ENCODE data around the gene GCNA. TPM values are rescaled to one million over a fixed set of nuclear protein-coding genes. Genes with fewer than 3 reads are reported as not detected.
"Not testable (repeated sequence)": the region's sequence is repeated elsewhere in the genome, so short reads cannot be mapped to it uniquely, and the experiment has no call there.

Gene GCNA
- total RNA-seq, 1 experiment from 2014 or later, result 0.26 TPM

- peak overlapping the region; percentile 9; the same call in 1 of the 2 replicates for H3K27ac ChIP-seq
- H3K27me3 ChIP-seq, result no peaks in the 10 kb centered on the region
- no peaks in the 10 kb centered on the region for H3K9me3 ChIP-seq (replicated peaks)
- DNase-seq, result peak in 1 of 2 experiments; percentile 13
- no peak overlapping the region for H3K4me3 ChIP-seq
- peaks cover 16% of the 10 kb centered on the region for H3K4me1 ChIP-seq
- peaks cover 63% of the 10 kb centered on the region for H3K36me3 ChIP-seq
Measured at GRCh38 chrX:71543316-71543715, 34.9 kb upstream of the GCNA start.

- H3K36me3 ChIP-seq, result peaks cover 57% of the 10 kb centered on the region
- no peak overlapping the region for H3K4me3 ChIP-seq
- no peaks in the 10 kb centered on the region for H3K9me3 ChIP-seq (replicated peaks)
Measured at GRCh38 chrX:71545364-71545763, 32.9 kb upstream of the GCNA start.

GRCh38 chrX:71546879-71547278, 31.4 kb upstream of the GCNA start:
- peaks cover 13% of the 10 kb centered on the region for H3K4me1 ChIP-seq
- no peak for DNase-seq
- no peak overlapping the region for H3K27ac ChIP-seq
- peaks cover 60% of the 10 kb centered on the region for H3K36me3 ChIP-seq
- no peak overlapping the region for H3K4me3 ChIP-seq
- H3K9me3 ChIP-seq (replicated peaks), result no peaks in the 10 kb centered on the region
- no peaks in the 10 kb centered on the region for H3K27me3 ChIP-seq

More at GRCh38 chrX:71545364-71545763, 32.9 kb upstream of the GCNA start:
- H3K4me1 ChIP-seq, result peaks cover 14% of the 10 kb centered on the region
- no peak overlapping the region for H3K27ac ChIP-seq
- no peak for DNase-seq
- no peaks in the 10 kb centered on the region for H3K27me3 ChIP-seq

- H3K27me3 ChIP-seq, result no peaks in the 10 kb centered on the region
- peaks cover 60% of the 10 kb centered on the region for H3K36me3 ChIP-seq
- H3K9me3 ChIP-seq (replicated peaks), result no peaks in the 10 kb centered on the region
- no peak overlapping the region for H3K27ac ChIP-seq
- DNase-seq, result no peak
- no peak overlapping the region for H3K4me3 ChIP-seq
- H3K4me1 ChIP-seq, result peaks cover 8% of the 10 kb centered on the region
Measured at GRCh38 chrX:71547339-71547738, 30.9 kb upstream of the GCNA start.

GRCh38 chrX:71549986-71550385, 28.3 kb upstream of the GCNA start:
- Histone ChIP-seq H3K27ac (no peak overlapping the region), H3K9me3 (replicated peaks) (no peaks in the 10 kb centered on the region), H3K27me3 (no peaks in the 10 kb centered on the region), H3K36me3 (peaks cover 65% of the 10 kb centered on the region), H3K4me1 (no peaks in the 10 kb centered on the region), H3K4me3 (no peak overlapping the region)
- DNase-seq, result no peak

GRCh38 chrX:71550578-71550977, 27.7 kb upstream of the GCNA start:
- DNase-seq, result no peak
- Histone ChIP-seq H3K36me3 (peaks cover 67% of the 10 kb centered on the region), H3K4me1 (no peaks in the 10 kb centered on the region), H3K4me3 (no peak overlapping the region), H3K27ac (no peak overlapping the region), H3K27me3 (no peaks in the 10 kb centered on the region), H3K9me3 (replicated peaks) (no peaks in the 10 kb centered on the region)

DNA sequence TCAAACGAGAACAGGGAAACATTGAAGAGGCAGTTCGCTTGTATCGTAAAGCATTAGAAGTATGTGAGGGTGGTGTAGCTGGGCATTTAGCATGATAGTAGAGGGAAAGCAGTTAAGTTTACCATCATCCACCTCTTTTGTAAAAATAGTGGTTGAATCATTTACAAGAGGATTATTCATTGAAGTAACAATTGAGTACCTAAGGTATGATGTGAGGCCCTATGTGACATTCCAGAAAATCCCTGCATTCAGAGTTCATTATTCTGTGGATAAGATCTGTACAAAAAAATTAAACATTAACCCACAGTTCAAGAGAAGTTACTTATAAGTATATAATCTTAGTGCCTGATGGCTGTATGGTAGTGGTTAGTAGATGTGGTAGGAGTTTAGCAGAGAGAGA, 22.2 kb upstream of the GCNA start:
- H3K36me3 ChIP-seq, result peaks cover 71% of the 10 kb centered on the region
- no peak for DNase-seq
- H3K4me3 ChIP-seq, result no peak overlapping the region
- no peaks in the 10 kb centered on the region for H3K4me1 ChIP-seq
- H3K27me3 ChIP-seq, result no peaks in the 10 kb centered on the region
- H3K9me3 ChIP-seq (replicated peaks), result no peaks in the 10 kb centered on the region
- no peak overlapping the region for H3K27ac ChIP-seq

DNA sequence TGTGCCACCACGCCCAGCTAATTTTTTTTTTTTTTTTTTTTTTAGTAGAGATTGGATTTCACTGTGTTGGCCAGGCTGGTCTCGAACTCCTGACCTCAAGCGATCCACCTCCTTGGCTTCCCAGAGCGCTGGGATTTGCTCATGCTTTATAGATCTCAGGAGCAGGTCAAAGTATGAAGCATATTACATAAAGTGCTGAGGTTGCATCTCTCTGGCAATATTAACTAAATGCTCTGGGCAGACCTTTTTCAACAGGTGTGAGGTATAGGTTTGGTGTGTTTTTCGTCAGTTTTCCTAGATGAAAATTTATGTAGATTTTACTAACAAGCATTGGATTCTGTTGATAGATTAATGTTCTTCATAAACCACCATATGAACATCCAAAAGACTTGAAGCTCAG, 19.3 kb upstream of the GCNA start:
- H3K27ac ChIP-seq, result no peak overlapping the region

DNA sequence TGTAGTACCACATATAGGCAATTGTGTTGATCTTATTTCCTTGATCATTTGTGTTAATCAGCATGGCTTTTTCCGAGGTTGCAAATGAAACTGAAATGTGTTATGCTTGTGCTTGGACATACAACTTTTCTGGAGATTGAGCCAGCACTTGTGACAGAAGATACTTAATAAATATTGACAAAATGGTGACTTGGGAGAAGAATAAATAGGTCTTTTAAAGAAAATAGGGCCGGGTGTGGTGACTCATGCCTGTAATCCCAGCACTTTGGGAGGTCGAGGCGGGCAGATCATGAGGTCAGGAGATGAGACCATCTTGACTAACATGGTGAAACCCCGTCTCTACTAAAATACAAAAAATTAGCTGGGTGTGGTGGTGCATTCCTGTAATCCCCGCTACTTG, 18.5 kb upstream of the GCNA start:
- H3K4me3 ChIP-seq; H3K9me3 ChIP-seq (replicated peaks); DNase-seq; H3K4me1 ChIP-seq; H3K27me3 ChIP-seq; H3K27ac ChIP-seq: not testable (repeated sequence)
- H3K36me3 ChIP-seq, result peaks cover 93% of the 10 kb centered on the region

More for the DNA sequence above, 19.3 kb upstream of the GCNA start:
- Histone ChIP-seq H3K9me3 (replicated peaks) (no peaks in the 10 kb centered on the region), H3K36me3 (peaks cover 91% of the 10 kb centered on the region), H3K4me1 (no peaks in the 10 kb centered on the region), H3K27me3 (no peaks in the 10 kb centered on the region), H3K4me3 (no peak overlapping the region)
- no peak for DNase-seq

DNA sequence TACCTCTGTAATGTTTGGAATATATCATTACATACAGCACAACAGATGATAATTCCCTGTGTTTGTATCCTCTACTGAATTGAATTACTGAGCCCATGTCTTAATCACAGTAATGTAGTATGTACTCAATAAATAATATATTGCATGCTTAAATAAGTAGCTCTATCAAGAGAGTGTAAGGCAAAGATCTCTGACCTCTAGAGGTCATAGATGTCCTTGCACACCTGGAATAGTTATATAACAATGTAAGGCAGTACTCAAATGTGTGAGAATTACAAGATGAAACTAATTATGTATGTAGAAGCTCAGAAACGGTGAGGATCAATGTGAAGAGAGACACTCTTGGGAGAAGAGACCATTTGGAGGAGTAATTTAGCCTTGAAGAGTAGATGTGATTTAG, 14.3 kb upstream of the GCNA start:
- no peaks in the 10 kb centered on the region for H3K4me1 ChIP-seq
- H3K9me3 ChIP-seq (replicated peaks), result no peaks in the 10 kb centered on the region
- no peak overlapping the region for H3K27ac ChIP-seq
- no peak for DNase-seq
- no peak overlapping the region for H3K4me3 ChIP-seq
- peaks cover 94% of the 10 kb centered on the region for H3K36me3 ChIP-seq
- no peaks in the 10 kb centered on the region for H3K27me3 ChIP-seq

DNA sequence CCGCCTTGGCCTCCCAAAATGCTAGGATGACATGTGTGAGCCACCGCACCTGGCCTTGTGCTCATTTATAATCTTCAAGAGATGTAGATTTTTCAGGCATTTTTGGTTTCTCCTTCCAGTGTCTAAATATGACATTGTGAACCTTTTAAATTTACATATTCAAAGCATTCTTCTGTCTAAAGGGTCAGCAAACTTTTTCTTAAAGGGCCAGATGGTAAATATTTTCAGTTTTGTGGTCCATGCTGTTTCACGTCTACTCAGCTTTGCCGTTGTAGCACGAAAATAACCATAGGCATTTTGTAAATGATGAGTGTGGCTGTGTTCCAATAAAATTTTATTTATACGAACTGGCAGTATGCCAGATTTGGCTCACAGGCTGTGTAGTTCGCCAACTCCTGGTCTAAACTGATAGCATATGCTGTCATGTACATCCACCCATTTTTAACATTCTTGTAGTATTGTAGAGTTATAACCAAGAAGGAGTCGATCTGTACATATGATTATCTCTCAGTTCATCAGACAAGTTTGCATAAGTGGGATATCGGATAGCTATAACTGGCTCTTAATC, 12.7 kb upstream of the GCNA start:
- H3K27ac ChIP-seq, result no peak overlapping the region
- no peaks in the 10 kb centered on the region for H3K4me1 ChIP-seq
- no peaks in the 10 kb centered on the region for H3K9me3 ChIP-seq (replicated peaks)
- H3K27me3 ChIP-seq, result no peaks in the 10 kb centered on the region
- H3K36me3 ChIP-seq, result peaks cover 89% of the 10 kb centered on the region
- DNase-seq, result no peak
- H3K4me3 ChIP-seq, result no peak overlapping the region

- H3K9me3 ChIP-seq (replicated peaks); H3K27ac ChIP-seq; H3K4me1 ChIP-seq; H3K27me3 ChIP-seq; H3K4me3 ChIP-seq; DNase-seq: not testable (repeated sequence)
- H3K36me3 ChIP-seq, result peaks cover 85% of the 10 kb centered on the region
Measured at GRCh38 chrX:71571390-71571789, 6.8 kb upstream of the GCNA start.

- Histone ChIP-seq H3K4me3 (no peak overlapping the region), H3K27me3 (no peaks in the 10 kb centered on the region), H3K27ac (no peak overlapping the region), H3K4me1 (no peaks in the 10 kb centered on the region), H3K36me3 (peaks cover 78% of the 10 kb centered on the region), H3K9me3 (replicated peaks) (no peaks in the 10 kb centered on the region)
- DNase-seq, result no peak
Measured at GRCh38 chrX:71573590-71573989, 4.6 kb upstream of the GCNA start.

GRCh38 chrX:71577682-71578081, 555 bp upstream of the GCNA start:
- H3K27me3 ChIP-seq, result no peaks in the 10 kb centered on the region
- peaks cover 56% of the 10 kb centered on the region for H3K36me3 ChIP-seq
- no peaks in the 10 kb centered on the region for H3K9me3 ChIP-seq (replicated peaks)
- no peaks in the 10 kb centered on the region for H3K4me1 ChIP-seq
- no peak for DNase-seq
- no peak overlapping the region for H3K4me3 ChIP-seq
- H3K27ac ChIP-seq, result no peak overlapping the region

DNA sequence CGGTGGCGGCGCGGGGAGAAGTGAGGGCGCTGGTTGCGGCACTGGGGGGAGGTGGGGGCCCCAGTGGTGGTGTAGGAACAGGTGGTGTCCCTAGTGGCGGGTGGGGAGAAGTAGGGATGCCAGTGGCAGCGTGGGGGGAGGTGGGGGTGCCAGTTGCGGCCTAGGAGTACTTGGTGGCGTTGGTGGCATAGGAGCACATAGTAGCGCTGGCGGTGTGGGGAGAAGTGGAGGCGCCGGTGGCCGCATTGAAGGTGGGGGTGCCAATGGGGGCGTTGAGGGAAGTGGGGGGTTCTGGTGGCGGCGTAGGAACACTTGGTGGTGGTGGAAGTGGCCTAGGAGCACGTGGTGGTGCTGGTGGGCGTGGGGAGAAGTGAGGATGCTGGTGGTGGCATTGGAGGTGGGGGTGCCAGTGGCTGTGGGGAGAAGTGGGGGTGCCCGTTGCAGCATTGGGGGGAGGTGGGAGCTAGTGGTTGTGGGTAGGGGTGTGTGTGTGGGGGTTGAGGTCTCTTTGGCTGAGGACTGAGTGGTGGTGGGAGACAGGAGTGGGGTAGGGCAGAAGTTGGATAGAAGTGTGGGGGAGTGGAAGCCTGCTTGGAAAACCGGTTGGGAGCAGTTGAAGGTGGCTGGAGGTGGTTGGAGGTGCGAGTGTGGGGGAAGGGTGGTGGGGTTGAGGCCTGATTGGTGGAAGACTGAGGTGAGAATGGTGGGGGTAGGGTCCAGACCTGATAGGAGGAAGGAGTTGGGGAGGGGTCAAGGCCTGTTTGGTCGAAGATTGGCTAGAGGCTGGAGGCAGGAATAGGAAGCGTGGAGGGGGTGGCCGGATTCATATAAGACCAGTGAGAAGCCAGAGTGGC, 1.1 kb downstream of the GCNA start:
- no peaks in the 10 kb centered on the region for H3K27me3 ChIP-seq
- DNase-seq, result no peak
- H3K4me1 ChIP-seq, result no peaks in the 10 kb centered on the region
- H3K9me3 ChIP-seq (replicated peaks), result no peaks in the 10 kb centered on the region
- H3K4me3 ChIP-seq, result no peak overlapping the region
- peaks cover 43% of the 10 kb centered on the region for H3K36me3 ChIP-seq
- H3K27ac ChIP-seq, result no peak overlapping the region

DNA sequence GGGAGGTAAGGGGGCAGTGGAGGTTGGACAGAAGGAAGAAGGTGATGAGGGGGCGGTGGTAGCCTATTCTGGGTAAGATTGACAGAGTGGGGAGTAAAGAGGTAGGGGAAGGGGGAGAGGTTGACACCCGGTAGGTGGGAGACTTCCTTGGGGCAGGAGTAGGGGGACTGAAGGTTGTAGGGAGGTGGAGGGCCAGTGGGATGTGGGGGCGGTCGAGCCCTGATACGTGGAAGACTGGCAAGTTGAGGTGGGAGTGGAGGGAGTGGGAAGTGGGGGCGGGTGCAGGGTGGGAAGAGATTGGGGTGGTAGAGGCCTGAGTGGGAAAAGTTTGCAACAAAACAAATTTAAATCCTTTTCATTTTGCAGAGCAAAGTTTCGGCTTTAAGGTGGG, 1.7 kb downstream of the GCNA start:
- Histone ChIP-seq H3K4me1 (no peaks in the 10 kb centered on the region), H3K27ac (no peak overlapping the region), H3K9me3 (replicated peaks) (no peaks in the 10 kb centered on the region), H3K27me3 (no peaks in the 10 kb centered on the region), H3K36me3 (peaks cover 37% of the 10 kb centered on the region), H3K4me3 (no peak overlapping the region)
- DNase-seq, result no peak

All from SJCRH30 (cell line).